Activated naive CD4-positive, alpha-beta T cell treated with anti-CD3 and anti-CD28 coated beads, Interleukin-2, amount 50 U/mL, for 16 hours (primary cell): ENCODE results near the gene PILRA.
A peak's percentile ranks its signal among the peaks of the same experiment; 100 is the strongest.
"Not testable (repeated sequence)": the region's sequence is repeated elsewhere in the genome, so short reads cannot be mapped to it uniquely, and the experiment has no call there.

Source experiments
- DNase-seq: peaks from one replicate; pipeline ENCODE4 v3.0.0-alpha.2; 2020

PILRA gene

GRCh38 chr7:100373261-100373831, at the start of gene PILRA:
Gene PILRA (plus strand): TSS chr7:100373487. CDS start chr7:100373657, 170 bp downstream.
- no peak for DNase-seq

GRCh38 chr7:100324194-100324593, 49.1 kb upstream of the PILRA start:
- not testable (repeated sequence) for DNase-seq

GRCh38 chr7:100325671-100326070, 47.6 kb upstream of the PILRA start:
- DNase-seq: not testable (repeated sequence)

DNA sequence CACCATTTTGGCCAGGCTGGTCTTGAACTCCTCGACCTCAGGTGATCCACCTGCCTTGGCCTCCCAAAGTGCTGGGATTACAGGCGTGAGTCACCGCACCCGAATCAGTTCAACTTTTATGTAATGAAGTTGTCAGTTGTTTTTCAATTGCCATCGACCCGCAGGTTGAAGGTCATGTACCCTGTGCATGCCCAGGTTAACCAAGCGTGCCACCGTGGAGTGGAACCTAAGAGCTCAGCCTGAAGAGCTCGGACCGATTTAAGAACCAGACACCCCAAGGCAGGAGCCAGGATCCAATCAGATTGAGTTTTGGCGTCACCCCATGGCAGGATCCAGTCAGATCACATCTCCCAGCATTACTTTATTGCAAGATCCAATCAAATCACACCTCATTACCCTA, 46.4 kb upstream of the PILRA start:
- DNase-seq: not testable (repeated sequence)

- DNase-seq: peak; percentile 82
Measured at GRCh38 chr7:100335566-100336466, 37.5 kb upstream of the PILRA start.

DNA sequence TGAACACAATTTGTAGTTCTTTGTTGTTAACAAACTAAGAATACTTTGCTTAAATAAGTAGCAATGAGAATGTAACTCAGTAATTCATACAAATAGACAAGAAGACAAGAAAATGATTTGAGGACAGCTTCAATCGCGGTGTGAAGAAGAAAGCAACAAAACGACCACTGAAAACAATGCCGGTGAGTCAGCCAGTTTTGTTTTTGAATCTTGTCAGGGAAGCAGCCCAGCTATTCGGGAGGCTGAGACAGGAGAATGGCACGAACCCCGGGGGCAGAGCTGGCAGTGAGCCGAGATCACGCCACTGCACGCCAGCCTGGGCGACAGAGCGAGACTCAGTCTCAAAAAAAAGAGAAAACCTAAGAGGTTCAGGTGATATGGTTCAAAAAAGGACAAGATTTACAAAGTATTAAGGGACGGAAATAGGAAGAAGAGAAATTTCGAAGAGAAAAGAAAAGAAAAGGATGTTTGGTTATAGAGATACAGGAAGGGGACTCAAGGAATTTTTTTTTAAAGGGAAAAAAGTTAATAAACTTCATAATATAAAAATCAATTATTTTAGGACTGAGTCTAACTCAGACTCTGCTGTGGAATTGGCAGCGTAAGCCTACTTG, 35.1 kb upstream of the PILRA start:
- not testable (repeated sequence) for DNase-seq

DNA sequence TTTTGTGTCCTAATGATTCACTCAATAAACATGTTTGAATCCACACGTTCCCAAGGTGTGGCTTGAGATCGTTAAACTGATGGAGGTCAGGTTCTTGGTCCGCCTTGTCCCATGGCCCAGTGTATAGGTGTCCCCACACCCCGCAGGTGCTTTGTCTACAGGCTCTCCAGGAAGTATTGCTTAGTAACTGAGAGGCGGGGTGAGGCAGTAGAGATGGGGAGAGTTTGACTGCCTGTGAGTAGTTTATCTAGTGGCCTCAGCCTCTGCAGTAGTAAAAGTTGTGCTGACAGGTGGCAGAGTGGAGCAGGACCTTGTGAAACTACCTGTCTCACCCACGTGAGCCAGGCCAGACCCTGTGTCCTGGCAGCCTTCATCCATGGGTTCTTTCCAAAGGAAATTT, 32.0 kb upstream of the PILRA start:
- not testable (repeated sequence) for DNase-seq

- no peak for DNase-seq
Measured at GRCh38 chr7:100342765-100343164, 30.5 kb upstream of the PILRA start.

GRCh38 chr7:100344124-100344559, 29.1 kb upstream of the PILRA start:
- not testable (repeated sequence) for DNase-seq

GRCh38 chr7:100344560-100345287, 28.6 kb upstream of the PILRA start:
- peak; percentile 81 for DNase-seq

DNA sequence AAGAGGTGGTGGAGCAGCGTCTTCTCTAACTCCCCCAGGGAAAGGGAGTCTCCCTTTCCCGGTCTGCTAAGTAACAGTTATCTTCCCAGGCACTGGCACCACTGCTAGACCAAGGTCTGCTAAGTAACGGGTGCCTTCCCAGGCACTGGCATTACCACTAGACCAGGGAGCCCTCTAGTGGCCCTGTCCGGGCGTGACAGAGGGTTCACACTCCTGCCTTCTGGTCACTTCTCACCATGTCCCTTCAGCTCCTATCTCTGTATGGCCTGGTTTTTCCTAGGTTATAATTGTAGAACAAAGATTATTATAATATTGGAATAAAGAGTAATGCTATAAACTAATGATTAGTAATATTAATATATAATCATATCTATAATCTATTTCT, 28.0 kb upstream of the PILRA start:
- peak; percentile 42 for DNase-seq

GRCh38 chr7:100346921-100347320, 26.4 kb upstream of the PILRA start:
- DNase-seq: no peak

GRCh38 chr7:100348805-100349204, 24.5 kb upstream of the PILRA start:
- DNase-seq: no peak

DNA sequence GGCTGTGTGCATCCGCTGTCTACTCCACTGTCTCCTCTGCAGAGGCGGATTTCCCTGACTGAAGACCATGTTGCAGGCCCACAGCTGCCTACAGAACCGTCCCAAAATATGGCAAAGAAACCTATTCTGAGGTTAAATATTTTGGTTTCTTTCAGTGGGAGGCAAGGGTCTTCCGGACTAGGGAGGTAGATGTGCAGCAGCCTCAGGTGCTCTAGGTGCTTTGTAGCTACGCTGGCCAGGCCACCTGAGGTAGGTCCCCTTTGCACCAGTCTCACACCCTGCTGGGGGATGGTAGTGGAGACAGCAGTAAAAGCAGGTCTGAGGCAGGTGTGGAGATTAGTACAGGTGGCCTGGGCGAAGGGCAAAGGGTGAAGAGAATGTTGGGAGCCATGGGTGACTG, 23.5 kb upstream of the PILRA start:
- DNase-seq: no peak

GRCh38 chr7:100351657-100352058, 21.6 kb upstream of the PILRA start:
- no peak for DNase-seq

DNA sequence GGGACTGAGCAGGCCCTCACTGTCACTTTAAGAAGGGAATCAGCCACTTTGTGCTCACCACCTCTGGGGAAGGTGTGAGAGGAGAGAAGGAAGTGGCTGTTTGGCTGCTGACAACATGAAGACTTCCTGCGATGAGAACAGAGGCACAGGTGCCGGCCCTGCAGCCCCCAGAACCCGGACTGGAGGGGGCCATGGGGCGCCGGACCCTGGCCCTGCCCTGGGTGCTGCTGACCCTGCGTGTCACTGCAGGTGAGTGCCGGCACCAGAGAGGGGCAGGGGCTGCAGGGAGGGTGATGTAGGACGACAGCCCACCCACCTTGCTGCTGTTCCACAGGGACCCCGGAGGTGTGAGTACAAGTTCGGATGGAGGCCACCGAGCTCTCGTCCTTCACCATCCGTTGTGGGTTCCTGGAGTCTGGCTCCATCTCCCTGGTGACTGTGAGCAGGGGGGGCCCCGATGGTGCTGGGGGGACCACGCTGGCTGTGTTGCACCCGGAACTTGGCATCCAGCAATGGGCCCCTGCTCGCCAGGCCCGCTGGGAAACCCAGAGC, 21.0 kb upstream of the PILRA start:
- not testable (repeated sequence) for DNase-seq

DNA sequence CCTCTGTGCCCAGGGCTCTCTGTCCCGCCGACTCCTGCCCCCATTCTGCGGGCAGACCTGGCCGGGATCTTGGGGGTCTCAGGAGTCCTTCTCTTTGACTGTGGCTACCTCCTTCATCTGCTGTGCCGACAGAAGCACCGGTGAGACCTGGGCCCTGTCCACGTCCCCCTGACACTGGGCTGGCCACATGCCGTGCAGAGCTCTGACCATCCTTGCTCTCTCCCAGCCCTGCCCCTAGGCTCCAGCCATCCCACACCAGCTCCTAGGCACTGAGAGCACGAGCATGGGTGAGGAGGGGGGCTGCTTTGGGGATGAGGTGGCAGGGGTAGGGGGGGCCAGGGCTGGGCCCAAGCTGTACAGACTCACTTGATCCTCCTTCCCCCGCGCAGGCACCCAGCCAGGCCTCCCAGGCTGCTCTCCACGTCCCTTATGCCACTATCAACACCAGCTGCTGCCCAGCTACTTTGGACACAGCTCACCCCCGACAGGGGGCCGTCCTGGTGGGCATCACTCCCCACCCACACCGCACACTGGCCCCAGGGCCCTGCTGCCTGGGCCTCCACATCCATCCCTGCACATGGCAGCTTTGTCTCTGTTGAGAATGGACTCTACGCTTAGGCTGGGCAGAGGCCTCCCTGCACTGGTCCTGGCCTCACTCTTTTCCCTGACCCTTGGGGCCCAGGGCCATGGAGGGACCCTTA, 20.2 kb upstream of the PILRA start:
- no peak for DNase-seq

DNA sequence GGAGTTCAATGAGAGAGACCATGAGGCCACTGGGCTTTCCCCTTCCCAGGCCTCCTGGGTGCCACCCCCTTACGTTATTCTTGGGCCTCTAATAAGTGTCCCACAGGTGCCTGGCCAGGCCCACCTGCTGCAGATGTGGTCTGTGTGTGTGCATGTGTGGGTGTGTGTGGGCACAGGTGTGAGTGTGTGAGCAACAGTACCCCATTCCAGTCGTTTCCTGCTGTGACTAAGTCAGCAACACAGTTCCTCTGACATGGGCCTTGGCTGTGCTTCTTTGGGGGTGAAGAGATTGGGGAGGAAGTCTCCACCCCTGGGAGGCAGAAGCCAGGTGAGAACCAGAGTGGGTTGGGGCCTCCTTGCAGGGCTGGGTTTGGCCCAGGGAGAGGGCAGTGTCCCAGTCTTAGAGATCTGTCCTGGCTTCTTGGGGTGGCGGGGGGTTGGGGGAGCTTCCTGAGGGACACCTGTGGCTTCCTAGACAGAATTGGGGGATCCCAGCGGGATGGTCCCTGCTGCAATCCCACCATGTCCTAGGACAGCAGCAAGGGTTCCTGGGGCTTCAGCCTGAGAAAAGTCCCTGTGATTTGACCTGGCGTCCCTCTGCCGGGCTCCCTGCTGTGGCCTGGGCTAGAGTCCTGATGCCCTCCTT, 19.5 kb upstream of the PILRA start:
- peak; percentile 52 for DNase-seq

GRCh38 chr7:100356416-100357068, 16.7 kb upstream of the PILRA start:
- DNase-seq: no peak

- no peak for DNase-seq
Measured at GRCh38 chr7:100357131-100357561, 16.1 kb upstream of the PILRA start.
